SH-SY5Y (cell line): ENCODE data around the gene IQCE.

Experiments used
- GATA2 ChIP-seq: IDR thresholded peaks from 2 replicates; pipeline ENCODE4 v1.6.1; 2011; ENCODE audit warnings: mild to moderate bottlenecking, low read depth, low read length
- GATA3 ChIP-seq: IDR thresholded peaks from 2 replicates; pipeline ENCODE4 v1.6.1; 2011; ENCODE audit warnings: low read depth, mild to moderate bottlenecking, low read length, moderate library complexity

Gene IQCE

GRCh38 chr7:2593036-2593727 lies 34.4 kb downstream of the IQCE start:
- TF ChIP-seq GATA3 (no peak), GATA2 (no peak)

GRCh38 chr7:2594599-2594998 lies 35.8 kb downstream of the IQCE start:
- TF ChIP-seq GATA3 = no peak
- TF ChIP-seq GATA2 = no peak

GRCh38 chr7:2595258-2595860 lies 36.6 kb downstream of the IQCE start:
- TF ChIP-seq GATA2 (no peak), GATA3 (no peak)

- no peak for TF ChIP-seq GATA3
These were observed 37.9 kb downstream of the IQCE start for GRCh38 chr7:2596464-2597272.

- TF ChIP-seq GATA2 (no peak), GATA3 (no peak)
These were observed 38.5 kb downstream of the IQCE start for GRCh38 chr7:2597273-2597640.

- TF ChIP-seq GATA2 = no peak
- no peak for TF ChIP-seq GATA3
These were observed 39.5 kb downstream of the IQCE start for GRCh38 chr7:2598154-2598823.

GRCh38 chr7:2601065-2601464 lies 42.3 kb downstream of the IQCE start:
- TF ChIP-seq GATA2 (no peak), GATA3 (no peak)

GRCh38 chr7:2601907-2602306 lies 43.1 kb downstream of the IQCE start:
- TF ChIP-seq GATA3 (no peak), GATA2 (no peak)

- TF ChIP-seq GATA3 = no peak
- TF ChIP-seq GATA2 = no peak
These were observed 43.7 kb downstream of the IQCE start for GRCh38 chr7:2602406-2603043.

- no peak for TF ChIP-seq GATA3
- TF ChIP-seq GATA2 = no peak
These were observed 44.5 kb downstream of the IQCE start for GRCh38 chr7:2603044-2603965.

- TF ChIP-seq GATA3 = no peak
- no peak for TF ChIP-seq GATA2
These were observed 45.9 kb downstream of the IQCE start for GRCh38 chr7:2604608-2605174.

GRCh38 chr7:2605608-2606538 lies 47.1 kb downstream of the IQCE start:
- TF ChIP-seq GATA2 = no peak
- no peak for TF ChIP-seq GATA3

GRCh38 chr7:2606539-2606936 lies 47.8 kb downstream of the IQCE start:
- no peak for TF ChIP-seq GATA2
